ENCODE measurements around the gene CPS1.
A peak's percentile ranks its signal among the peaks of the same experiment; 100 is the strongest.

CPS1 gene

DNA sequence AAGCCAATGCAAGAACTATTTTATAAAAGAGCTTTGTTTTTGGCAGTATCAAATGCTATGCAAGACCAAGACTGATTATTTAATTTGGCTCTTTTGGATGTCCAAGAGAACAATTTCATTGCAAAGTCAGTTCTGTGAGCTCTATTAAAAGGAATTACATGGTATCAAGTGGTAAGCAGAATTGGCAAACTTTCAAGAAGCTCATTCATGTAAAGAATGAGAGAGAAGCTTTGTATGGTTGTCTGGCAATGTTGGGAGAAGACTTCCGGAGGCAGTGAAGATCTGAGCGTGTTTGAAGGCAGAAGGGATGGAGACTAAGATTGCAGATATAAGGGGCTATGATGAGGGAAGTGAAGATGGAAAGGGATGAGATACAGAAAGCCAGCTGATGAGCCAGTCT is 49.6 kb downstream of the CPS1 start:
- DNase-seq (ENCODE audit: low spot score): no peak

DNA sequence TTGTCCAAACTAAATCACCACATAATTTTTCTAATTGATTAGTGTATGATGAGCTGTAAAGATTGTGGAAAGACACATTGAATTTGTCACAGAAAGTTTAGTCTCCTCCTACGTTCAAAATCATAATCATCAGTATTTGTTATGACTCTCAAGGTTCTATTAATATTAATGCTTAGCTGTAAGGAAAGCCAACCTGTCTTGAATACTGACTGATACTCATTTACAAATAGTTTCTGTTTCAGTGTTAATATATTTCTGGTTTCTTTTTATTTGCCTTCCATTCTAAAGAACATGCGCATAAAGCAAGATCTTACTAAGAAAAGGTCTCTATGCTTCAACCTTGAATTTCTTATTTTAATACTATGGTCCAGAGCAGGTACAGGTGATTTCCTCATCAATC is 55.1 kb downstream of the CPS1 start:
- no peak for DNase-seq (ENCODE audit: low spot score)

DNA sequence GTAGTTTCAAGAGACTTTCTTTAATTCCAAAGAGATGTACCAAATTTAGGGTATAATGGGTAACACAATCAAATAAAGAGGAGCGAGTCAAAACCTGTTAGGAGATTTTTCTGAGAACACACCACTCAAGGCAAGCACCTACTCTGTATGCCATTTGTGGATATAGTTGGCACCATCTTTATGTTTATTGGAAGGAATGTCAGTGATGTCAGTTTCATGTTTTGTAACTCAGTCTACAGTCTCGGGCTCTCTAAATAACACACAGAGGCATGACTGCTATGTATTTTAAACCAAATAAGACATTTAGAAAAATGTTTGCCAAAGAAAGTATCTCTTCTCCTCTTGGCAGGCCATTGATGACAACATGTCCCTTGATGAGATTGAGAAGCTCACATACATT is 59.7 kb downstream of the CPS1 start:
- no peak for DNase-seq (ENCODE audit: low spot score)

DNA sequence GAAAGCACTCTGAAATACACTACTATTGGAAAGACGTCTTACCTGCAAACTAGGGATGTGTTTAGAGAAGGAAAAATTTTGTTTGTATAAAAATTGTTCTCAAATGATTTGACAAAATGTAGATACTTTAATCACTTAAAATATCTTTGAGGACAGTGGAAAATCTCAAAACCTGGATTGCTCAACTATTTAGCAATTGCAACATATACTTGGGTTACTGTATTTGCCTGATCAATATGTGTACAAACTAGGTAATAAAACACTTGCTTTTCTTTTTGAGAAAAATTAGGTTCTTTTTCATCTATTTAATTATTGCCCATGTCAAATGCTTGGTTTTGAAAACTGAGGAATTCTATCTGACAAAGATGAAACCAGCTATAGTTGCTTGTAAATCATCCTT is 60.9 kb downstream of the CPS1 start:
- DNase-seq (ENCODE audit: low spot score): no peak

DNA sequence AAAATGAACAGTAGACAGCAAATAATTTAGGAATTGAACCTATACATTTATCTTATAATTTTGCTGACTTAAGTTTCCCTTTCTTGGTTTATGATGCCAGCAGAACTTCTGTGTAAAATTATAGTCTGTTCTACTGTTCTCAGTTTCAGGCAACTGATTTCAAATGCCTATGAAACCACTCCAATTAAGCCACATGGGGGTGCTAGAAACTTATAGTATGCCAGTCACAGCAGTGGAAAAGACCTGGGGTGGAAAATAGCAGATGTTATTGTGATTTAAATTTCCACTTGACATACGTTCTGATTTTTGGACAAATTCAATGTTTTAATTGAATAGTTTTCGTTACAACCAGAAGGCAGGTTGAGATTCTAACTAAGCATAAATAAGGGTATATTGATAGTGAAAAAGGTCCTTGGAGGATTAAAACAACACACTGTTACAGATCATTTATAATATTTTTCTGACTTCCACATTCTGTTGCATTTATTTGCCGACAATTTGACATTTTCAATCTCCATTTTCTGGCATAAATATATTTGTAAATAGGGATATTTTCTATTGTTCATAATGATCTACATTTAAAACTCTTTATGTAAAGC is 61.4 kb downstream of the CPS1 start:
- DNase-seq (ENCODE audit: low spot score): peak; percentile 53

DNA sequence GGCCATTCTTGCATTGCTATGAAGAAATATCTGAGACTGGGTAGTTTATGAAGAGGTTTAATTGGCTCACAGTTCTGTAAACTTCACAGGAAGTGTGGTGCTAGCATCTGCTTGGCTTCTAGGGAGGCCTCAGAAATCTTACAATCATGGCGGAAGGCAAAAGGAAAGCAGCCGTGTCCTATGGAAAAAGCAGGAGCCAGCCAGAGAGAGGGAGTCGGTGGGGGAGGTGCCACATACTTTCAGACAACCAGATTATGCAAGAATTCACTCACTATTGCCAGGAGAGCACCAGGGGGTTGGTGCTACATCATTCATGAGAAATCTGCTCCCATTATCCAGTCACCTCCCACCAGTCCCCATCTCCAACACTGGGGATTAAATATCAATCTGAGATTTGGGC is 64.1 kb downstream of the CPS1 start:
- no peak for DNase-seq (ENCODE audit: low spot score)

DNA sequence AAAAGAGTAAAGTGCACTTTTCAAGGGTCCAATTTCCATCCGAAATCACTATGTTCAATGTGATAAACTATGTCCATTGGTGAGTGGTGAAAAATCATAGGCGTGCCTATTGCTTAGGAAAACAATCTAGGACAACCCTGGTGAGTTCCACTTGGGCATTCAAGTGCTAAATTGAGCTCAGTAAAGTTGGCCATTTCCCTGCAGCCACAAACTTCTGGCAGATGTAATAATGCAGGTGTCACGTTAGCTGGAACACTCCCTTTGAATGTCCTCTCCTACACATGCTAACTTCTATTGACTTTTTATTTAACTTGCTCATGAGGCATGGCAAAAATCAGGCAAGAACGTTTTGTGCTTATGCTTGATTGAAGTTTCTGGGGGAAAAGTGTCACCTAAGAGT is 67.1 kb downstream of the CPS1 start:
- DNase-seq (ENCODE audit: low spot score): no peak

DNA sequence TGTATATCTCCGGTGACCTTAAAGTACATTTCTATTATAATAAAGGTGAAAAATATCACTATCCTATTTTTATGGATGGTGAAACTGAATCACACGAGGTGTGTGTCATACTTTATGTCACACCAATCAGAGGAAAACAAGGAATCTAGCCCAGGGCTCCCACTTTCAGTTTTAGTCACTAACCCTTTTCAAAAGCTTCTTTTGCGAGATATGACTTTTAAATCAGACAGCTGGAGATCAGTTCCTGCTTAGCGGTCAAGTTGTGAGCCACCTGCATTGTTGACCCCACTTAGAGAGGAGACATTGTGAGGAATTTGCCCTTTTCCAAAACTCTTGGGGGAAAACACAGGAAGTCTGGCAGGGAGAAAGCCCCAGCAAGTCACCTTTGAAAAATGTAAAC is 70.5 kb downstream of the CPS1 start:
- DNase-seq (ENCODE audit: low spot score): no peak

DNA sequence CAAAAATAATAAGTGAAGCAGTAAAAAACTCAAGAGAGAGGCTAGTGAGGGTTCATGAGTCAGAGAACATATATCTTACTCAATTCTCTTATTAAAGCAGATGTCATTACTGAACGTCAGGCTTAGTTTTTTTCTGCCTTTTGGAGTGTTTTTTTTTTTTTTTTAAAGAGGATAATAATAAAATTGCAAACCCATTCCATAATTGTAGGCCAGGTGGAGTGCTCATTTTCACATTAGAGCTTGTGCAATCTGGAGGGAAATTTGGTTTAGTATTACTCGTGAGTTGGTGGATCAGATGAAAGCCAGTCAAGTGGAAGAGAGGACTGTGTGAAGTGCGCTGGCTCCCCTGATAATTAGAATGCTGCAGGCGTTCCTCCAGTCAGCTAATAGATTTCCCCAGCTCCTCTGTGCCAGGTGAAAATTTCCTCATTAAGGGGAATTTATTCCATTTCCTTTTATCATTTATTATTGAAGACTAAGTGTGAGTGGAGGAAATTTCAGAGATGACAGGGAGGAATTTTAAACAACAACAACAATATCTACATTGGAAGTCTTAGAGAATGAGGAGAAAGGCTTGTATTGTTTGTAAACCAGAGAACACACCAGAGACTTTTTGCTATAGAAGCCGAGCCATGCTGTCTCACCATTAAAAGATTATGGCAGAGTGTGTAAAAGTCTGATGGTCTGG is 74.6 kb downstream of the CPS1 start:
- DNase-seq (ENCODE audit: low spot score): peak; percentile 50

DNA sequence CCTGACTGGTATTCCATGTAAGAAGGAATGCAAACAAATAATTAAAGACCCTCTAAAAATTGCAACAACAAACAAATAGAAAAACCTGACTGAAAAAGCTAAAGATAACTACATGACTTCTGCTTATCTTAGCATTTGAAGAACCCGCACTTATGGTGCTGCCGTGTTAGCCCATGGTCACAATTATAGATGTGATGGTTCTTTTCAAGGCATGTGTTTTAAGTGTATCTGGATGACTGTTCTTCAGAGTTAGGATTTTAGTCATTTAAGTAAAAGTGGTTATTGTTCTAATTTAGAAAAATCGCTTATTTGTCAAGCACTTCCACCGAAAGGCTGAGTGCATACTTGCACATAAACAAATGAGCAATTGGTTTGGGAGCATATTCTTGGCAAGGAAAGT is 77.3 kb downstream of the CPS1 start:
- DNase-seq (ENCODE audit: low spot score): no peak

DNA sequence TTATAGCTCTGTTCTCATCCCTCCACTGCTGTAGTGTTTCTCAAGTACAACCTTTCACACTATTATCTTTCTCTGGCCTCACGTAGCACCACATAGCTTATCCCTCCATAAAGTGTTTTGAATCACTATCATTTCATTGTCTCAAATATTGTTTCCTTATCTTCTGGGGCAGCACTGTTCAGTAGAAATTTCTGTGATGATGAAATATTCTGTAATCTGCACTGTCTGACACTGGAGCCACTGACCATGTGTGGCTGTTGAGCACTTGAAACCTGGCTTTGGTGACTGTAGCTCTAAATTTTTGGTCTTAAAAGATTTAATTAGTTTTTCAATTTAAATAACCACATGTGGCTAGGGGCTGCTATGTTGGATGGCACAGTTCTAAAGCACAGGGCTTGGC is 78.9 kb downstream of the CPS1 start:
- no peak for DNase-seq (ENCODE audit: low spot score)

DNA sequence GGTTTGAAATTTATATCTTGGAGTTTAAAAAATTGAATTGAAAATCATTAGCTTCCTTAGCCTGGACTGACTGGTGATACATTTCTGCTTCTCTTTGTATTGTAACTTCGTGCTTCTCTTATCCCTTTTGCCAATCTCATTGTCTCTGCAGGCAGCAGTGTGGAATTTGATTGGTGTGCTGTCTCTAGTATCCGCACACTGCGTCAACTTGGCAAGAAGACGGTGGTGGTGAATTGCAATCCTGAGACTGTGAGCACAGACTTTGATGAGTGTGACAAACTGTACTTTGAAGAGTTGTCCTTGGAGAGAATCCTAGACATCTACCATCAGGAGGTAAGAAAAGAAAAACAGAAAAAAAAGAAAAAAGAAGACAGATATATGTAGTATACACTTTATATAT is 85.9 kb downstream of the CPS1 start:
- DNase-seq (ENCODE audit: low spot score): no peak

DNA sequence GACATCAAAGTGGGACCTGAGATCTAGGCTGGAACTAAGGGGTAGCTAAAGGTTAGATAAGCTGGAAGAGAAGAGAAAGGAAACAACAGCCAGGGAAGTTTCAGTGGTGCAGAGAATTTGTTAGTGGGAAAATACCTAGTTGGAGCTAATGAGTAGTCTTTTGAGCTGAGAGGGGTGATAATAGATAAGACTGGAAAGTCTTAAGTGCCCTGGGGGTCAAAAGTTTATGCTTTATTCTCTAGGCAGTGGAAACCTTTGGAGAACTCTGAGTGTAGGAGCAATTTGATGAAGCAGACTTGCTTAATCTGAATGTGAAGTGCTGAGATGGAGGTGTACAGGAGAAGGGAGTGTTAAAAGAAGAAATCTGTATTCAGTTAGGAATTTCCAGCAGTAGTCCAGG is 90.8 kb downstream of the CPS1 start:
- no peak for DNase-seq (ENCODE audit: low spot score)

DNA sequence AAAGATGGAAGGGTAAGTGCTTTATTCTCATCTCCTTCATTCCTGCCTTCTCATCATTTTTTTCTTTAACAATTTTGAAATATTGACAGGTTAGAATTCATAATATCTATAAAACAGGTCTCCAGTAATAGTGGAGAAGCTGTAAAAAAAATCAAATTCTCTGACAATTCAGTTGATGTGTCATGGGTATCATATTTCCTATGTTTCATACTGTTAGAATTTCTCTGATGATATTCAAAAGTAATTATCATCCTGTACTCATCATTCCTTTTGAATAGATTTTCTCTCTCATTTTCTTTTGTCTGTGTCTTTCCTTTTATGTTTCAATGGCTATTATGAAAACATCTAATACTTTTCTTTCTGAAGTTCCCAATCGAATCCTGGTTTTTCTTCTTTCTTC is 97.7 kb downstream of the CPS1 start:
- no peak for DNase-seq (ENCODE audit: low spot score)

DNA sequence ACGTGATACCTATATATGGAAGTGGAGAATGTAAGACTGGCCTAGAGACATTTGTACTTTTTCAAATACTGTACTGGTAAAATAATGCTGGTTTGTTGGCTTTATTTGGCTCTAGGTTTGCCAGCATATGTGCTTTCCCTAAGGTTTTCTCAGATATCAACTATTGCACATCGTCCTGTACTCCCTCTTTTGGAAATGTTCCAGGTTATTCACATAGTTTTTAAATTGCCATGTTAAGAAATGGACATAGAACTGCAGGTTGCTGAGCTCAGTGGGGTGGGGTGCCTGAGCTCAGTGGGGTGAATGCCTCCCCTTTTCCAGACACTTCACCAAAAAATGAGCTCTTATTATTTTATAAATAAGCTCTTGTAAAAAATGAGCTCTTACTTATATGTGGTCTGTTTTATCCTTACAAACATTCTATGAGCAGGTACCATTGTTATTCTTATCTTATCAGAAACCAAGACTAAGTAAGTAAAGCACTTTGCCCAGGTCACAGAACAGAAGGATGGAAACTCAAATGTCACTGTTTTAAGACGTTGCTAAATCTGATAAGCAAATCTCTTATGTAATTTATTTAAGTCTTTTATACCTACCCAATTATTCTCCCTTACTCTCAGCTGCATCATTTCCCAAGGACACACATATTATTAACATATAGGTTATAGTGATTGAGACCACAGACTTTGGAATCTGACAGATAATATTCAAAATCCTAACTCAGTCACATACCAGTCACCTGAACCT is 99.0 kb downstream of the CPS1 start:
- DNase-seq (ENCODE audit: low spot score): no peak

DNA sequence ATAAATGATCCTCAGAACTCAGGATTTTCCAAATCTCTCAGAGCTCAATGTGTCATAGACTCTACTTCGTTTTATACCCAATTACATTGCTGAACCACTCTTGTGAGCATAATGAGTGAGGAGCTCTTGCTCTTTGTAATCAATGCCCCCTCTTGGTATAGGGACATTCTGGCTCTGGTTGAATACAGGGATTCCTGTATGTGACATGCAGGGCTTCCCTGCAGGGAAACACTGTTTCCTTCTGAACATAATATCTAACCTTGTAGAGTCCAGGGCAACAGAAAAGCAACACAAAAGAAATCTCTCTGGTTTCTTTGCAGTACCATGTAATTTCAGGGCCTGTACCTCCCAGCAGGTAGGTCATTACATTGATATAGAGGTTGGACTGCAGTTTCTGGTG is 101.5 kb downstream of the CPS1 start:
- DNase-seq (ENCODE audit: low spot score): no peak

DNA sequence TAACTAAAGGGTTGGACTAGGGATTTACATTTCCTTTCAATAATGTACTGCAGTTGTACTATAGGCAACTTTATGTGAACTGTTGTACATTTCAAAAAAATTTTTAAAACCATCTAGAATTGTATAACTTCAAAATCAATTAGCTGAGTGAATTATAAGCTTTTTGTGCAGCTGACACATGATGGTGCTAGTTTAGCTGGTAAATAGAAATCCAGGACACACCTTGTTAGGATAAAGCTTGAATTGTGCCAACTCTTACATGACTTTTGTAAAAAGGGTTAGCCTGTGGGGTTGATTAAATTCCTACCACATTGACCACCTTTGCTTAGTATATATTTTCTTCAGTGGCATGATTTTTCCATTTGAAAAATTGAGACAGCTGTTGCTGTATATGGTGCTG is 104.4 kb downstream of the CPS1 start:
- no peak for DNase-seq (ENCODE audit: low spot score)

DNA sequence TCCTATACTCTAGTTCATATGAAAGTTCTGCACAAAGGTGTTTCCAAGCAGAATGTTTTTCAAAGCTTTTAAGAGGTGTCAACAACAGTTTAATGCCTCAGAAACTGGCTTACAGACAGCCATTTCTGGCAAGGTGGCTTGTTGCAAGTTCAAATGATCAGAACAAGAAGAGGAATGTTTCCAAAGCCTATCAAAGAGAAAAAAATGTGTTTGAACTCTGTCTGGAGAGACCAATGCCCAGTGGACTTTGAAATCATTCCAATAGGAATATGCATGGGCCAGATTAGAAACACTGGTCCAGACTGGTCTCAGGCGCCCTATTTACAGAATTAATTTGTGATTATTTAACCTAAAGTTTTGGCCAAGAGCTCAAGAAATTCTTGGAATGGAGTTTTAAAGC is 106.2 kb downstream of the CPS1 start:
- DNase-seq (ENCODE audit: low spot score): no peak

DNA sequence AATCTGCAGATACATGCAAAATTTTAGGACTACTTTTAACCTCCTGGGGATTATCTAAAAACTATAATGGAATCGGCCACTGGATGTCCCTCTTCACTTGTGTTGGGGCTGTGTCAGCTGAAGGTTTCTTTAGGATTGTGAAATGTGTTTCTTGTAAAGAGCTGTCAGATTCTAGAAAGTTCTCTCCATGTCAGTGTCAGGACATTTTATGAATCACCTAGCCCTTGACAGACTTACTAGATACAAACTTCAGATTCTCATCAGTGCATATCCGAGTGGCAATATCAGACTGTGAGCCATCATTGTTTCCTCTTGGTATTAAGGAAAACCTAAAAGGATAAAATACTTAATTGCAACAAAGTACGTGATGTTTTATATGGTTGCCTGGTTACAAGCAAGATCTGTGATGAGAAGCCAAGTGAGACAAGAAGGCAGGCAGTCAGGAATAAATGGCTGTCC is 107.3 kb downstream of the CPS1 start:
- peak; percentile 51 for DNase-seq (ENCODE audit: low spot score)

DNA sequence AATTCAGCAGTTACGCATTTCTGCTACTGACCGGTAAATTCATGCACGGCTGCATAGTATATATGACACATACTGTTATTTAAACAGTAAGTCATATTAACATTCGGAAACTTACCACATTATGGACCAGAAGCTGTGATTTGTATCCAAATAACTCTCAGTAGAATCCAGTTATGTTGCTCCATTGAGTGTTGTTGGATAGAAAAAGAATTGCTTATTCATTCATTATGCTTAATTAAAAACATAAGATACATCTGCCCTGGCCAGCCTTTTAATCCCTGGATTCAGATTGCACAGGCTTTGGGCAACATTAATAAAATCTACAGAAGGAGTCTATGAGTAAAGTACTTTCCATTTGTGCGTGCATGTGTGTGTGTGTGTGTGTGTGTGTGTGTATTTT is 111.3 kb downstream of the CPS1 start:
- DNase-seq (ENCODE audit: low spot score): no peak

DNA sequence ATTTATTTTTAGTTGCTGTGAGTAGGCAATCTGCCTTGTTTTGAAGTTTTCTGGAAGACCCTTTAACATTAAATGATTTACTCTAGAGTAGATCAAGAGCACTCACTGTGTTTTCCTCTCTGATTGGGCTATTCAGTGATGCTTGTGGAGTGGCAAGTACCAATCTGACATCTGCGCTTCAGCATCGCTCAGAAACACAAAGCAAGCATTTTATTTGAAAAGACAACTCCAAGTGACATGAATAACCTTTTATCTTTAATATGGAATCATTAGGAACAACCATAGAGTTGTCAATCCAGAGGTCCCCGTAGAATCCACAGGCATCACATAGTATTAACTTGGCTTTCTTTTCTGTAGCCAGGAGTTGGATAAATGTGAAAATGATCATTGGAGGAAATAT is 114.7 kb downstream of the CPS1 start:
- no peak for DNase-seq (ENCODE audit: low spot score)

DNA sequence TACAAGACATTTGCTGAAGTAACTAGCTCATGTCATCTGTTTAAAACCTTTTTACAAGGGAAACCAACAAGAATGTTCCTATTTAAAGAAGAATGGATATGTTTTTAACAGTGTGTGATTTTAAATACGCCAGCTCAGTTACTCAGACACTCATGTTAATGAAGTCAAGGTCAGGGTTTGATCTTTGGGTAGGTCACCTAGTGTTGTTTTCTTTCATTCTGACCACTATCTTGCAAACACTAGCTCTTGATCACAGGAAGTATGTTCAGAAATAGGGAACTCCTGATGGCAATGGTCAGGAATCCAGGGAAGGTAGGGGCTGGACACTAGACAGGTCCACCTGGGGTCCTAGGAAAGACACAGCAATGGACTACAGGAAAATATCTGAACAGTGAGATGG is 116.7 kb downstream of the CPS1 start:
- DNase-seq (ENCODE audit: low spot score): no peak

DNA sequence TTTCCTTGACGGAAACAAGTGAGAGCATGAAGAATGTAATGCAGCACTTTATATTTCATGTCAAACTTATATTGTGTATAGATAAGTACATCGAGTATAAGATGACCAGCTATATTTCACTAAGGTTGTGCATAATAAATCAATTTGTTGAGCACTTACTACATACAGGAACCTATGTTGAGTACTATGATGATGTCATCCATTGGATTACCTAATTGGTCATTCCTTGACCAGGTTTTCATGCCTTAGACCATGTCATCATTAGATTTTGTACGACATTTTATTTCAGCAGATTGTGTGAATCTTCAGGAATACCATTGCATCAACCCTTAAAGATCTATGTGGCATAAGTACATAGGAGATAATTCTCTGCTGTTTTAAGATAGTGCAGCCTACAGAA is 119.7 kb downstream of the CPS1 start:
- no peak for DNase-seq (ENCODE audit: low spot score)

DNA sequence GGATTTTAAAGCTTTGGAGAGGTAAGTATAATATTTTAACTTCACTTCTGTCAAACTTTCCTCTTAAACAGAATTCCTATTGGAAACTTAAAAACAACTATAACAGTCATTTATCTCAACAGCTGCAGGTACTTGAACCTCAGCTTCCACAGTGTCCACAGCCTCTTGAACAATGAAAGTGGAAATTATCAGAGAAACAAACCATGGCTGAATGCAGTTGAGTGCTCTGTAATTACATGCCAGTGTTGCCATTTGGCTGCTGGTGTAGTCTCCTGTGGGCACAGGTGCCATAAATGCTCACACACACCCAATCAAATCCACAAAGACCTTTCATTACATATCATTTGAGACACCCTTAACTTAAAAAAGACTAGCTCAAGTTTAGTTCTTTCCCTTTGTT is 125.1 kb downstream of the CPS1 start:
- no peak for DNase-seq (ENCODE audit: low spot score)

Measured in D341Med (cell line).